Measurements from ENCODE around the gene POU2F3. TPM values are rescaled to one million over a fixed set of nuclear protein-coding genes. Genes with fewer than 3 reads are reported as not detected.

Gene POU2F3
- total RNA-seq, 1 donor from 2014 or later, result not detected

DNA sequence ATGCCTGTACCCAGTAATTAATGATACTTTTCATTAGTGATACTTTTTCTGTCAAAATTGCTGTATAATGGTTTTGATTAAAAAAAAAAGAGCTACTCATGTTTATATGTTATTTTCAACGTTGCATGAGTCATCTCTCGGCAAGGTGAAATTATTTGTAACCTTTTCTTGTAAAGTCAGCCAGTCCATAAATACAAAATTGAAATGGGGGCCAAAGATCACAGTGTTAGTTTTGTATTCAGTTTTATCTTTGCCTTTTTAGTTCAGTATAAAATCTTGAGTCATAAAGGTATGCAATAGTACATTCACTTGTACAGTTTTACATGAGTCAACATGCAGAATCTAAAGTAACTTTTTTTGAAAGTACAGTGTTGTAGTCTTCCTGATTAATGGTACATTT, 100.6 kb downstream of the POU2F3 start:
- Mint-ChIP-seq H3K4me3 (ENCODE audit: unreplicated experiment) (no peak overlapping the region), H3K27ac (ENCODE audit: unreplicated experiment) (no peak overlapping the region), H3K27me3 (ENCODE audit: unreplicated experiment) (peaks cover 3% of the 10 kb centered on the region), H3K9me3 (ENCODE audit: unreplicated experiment) (peaks cover 5% of the 10 kb centered on the region), H3K36me3 (ENCODE audit: unreplicated experiment) (no peaks in the 10 kb centered on the region), H3K4me1 (ENCODE audit: low read depth, unreplicated experiment) (peaks cover 28% of the 10 kb centered on the region)
- no peak for DNase-seq
- TF ChIP-seq, protein P1, sequence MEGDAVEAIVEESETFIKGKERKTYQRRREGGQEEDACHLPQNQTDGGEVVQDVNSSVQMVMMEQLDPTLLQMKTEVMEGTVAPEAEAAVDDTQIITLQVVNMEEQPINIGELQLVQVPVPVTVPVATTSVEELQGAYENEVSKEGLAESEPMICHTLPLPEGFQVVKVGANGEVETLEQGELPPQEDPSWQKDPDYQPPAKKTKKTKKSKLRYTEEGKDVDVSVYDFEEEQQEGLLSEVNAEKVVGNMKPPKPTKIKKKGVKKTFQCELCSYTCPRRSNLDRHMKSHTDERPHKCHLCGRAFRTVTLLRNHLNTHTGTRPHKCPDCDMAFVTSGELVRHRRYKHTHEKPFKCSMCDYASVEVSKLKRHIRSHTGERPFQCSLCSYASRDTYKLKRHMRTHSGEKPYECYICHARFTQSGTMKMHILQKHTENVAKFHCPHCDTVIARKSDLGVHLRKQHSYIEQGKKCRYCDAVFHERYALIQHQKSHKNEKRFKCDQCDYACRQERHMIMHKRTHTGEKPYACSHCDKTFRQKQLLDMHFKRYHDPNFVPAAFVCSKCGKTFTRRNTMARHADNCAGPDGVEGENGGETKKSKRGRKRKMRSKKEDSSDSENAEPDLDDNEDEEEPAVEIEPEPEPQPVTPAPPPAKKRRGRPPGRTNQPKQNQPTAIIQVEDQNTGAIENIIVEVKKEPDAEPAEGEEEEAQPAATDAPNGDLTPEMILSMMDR (IDR thresholded peaks at IDR 0.05; ENCODE audit: partially characterized antibody, unreplicated experiment), result no peak

- DNase-seq, result no peak
- peaks cover 4% of the 10 kb centered on the region for H3K9me3 Mint-ChIP-seq (ENCODE audit: unreplicated experiment)
- peaks cover 2% of the 10 kb centered on the region for H3K27me3 Mint-ChIP-seq (ENCODE audit: unreplicated experiment)
- no peak overlapping the region for H3K4me3 Mint-ChIP-seq (ENCODE audit: unreplicated experiment)
- H3K36me3 Mint-ChIP-seq (ENCODE audit: unreplicated experiment), result no peaks in the 10 kb centered on the region
- peaks cover 33% of the 10 kb centered on the region for H3K4me1 Mint-ChIP-seq (ENCODE audit: low read depth, unreplicated experiment)
- no peak overlapping the region for H3K27ac Mint-ChIP-seq (ENCODE audit: unreplicated experiment)
- TF ChIP-seq, protein P1 (IDR thresholded peaks at IDR 0.05; ENCODE audit: partially characterized antibody, unreplicated experiment), result no peak
These were observed 102.3 kb downstream of the POU2F3 start for GRCh38 chr11:120342226-120342625.

- Mint-ChIP-seq H3K4me3 (ENCODE audit: unreplicated experiment) (no peak overlapping the region), H3K4me1 (ENCODE audit: low read depth, unreplicated experiment) (peaks cover 32% of the 10 kb centered on the region), H3K9me3 (ENCODE audit: unreplicated experiment) (peaks cover 2% of the 10 kb centered on the region)
These were observed 102.7 kb downstream of the POU2F3 start for GRCh38 chr11:120342678-120343077.

GRCh38 chr11:120343429-120343828, 103.5 kb downstream of the POU2F3 start:
- TF ChIP-seq, protein P1 (IDR thresholded peaks at IDR 0.05; ENCODE audit: partially characterized antibody, unreplicated experiment), result no peak
- Mint-ChIP-seq H3K4me1 (ENCODE audit: low read depth, unreplicated experiment) (peaks cover 26% of the 10 kb centered on the region), H3K9me3 (ENCODE audit: unreplicated experiment) (peaks cover 2% of the 10 kb centered on the region), H3K27ac (ENCODE audit: unreplicated experiment) (no peak overlapping the region), H3K36me3 (ENCODE audit: unreplicated experiment) (no peaks in the 10 kb centered on the region), H3K27me3 (ENCODE audit: unreplicated experiment) (peaks cover 2% of the 10 kb centered on the region), H3K4me3 (ENCODE audit: unreplicated experiment) (no peak overlapping the region)
- no peak for DNase-seq

More at GRCh38 chr11:120342678-120343077, 102.7 kb downstream of the POU2F3 start:
- DNase-seq, result no peak
- H3K36me3 Mint-ChIP-seq (ENCODE audit: unreplicated experiment), result no peaks in the 10 kb centered on the region
- TF ChIP-seq, protein P1 (IDR thresholded peaks at IDR 0.05; ENCODE audit: partially characterized antibody, unreplicated experiment), result no peak
- peaks cover 2% of the 10 kb centered on the region for H3K27me3 Mint-ChIP-seq (ENCODE audit: unreplicated experiment)
- H3K27ac Mint-ChIP-seq (ENCODE audit: unreplicated experiment), result no peak overlapping the region

GRCh38 chr11:120344302-120345004, 104.5 kb downstream of the POU2F3 start:
- TF ChIP-seq, protein P1 (IDR thresholded peaks at IDR 0.05; ENCODE audit: partially characterized antibody, unreplicated experiment), result no peak
- no peak overlapping the region for H3K27ac Mint-ChIP-seq (ENCODE audit: unreplicated experiment)
- no peak overlapping the region for H3K4me3 Mint-ChIP-seq (ENCODE audit: unreplicated experiment)
- H3K4me1 Mint-ChIP-seq (ENCODE audit: low read depth, unreplicated experiment), result peaks cover 19% of the 10 kb centered on the region
- H3K9me3 Mint-ChIP-seq (ENCODE audit: unreplicated experiment), result peaks cover 2% of the 10 kb centered on the region
- no peaks in the 10 kb centered on the region for H3K36me3 Mint-ChIP-seq (ENCODE audit: unreplicated experiment)
- H3K27me3 Mint-ChIP-seq (ENCODE audit: unreplicated experiment), result peaks cover 2% of the 10 kb centered on the region
- no peak for DNase-seq

All from glutamatergic neuron (in vitro differentiated cells).